Muscle layer of duodenum (tissue), 2 donors: Measurements from ENCODE around the gene PCNX2.

Source experiments
- H3K27ac ChIP-seq: one replicate; pipeline ENCODE4 v1.7.0; 2013; ENCODE audit warnings: mild to moderate bottlenecking, low read length
- H3K27me3 ChIP-seq: one replicate; pipeline ENCODE4 v1.7.0; 2013; ENCODE audit warnings: low read depth, mild to moderate bottlenecking, control low read depth, low read length
- H3K36me3 ChIP-seq, 2 donors: one replicate each; pipeline ENCODE4 v1.7.0; 2013; ENCODE audit warnings: low read length in 2 of 2, control low read depth in 1 of 2, mild to moderate bottlenecking in 1 of 2; ENCODE audit not compliant: insufficient read depth in 2 of 2, control insufficient read depth in 1 of 2
- H3K4me1 ChIP-seq, 2 donors: one replicate each; pipeline ENCODE4 v1.7.0; 2013; ENCODE audit warnings: low read length in 2 of 2, mild to moderate bottlenecking in 2 of 2, control low read depth in 1 of 2, moderate library complexity in 1 of 2; ENCODE audit not compliant: insufficient read depth in 2 of 2, control insufficient read depth in 1 of 2
- H3K4me3 ChIP-seq, 2 donors: one replicate each; pipeline ENCODE4 v1.7.0; 2013; ENCODE audit warnings: low read length in 2 of 2, low read depth in 1 of 2, mild to moderate bottlenecking in 1 of 2
- H3K9me3 ChIP-seq, 2 donors: one replicate each; pipeline ENCODE4 v1.7.0; 2013; ENCODE audit warnings: low read length in 2 of 2, control low read depth in 1 of 2, mild to moderate bottlenecking in 1 of 2; ENCODE audit not compliant: control insufficient read depth in 1 of 2
- donor health status: healthy.

PCNX2 gene

GRCh38 chr1:233020426-233020825 lies 275.1 kb downstream of the PCNX2 start:
- peaks cover 0 to 13% of the 10 kb centered on the region in 2 donors for H3K4me1 ChIP-seq
- H3K27ac ChIP-seq, result no peak overlapping the region
- no peaks in the 10 kb centered on the region for H3K9me3 ChIP-seq
- no peak overlapping the region for H3K4me3 ChIP-seq
- no peaks in the 10 kb centered on the region for H3K27me3 ChIP-seq
- no peaks in the 10 kb centered on the region for H3K36me3 ChIP-seq

DNA sequence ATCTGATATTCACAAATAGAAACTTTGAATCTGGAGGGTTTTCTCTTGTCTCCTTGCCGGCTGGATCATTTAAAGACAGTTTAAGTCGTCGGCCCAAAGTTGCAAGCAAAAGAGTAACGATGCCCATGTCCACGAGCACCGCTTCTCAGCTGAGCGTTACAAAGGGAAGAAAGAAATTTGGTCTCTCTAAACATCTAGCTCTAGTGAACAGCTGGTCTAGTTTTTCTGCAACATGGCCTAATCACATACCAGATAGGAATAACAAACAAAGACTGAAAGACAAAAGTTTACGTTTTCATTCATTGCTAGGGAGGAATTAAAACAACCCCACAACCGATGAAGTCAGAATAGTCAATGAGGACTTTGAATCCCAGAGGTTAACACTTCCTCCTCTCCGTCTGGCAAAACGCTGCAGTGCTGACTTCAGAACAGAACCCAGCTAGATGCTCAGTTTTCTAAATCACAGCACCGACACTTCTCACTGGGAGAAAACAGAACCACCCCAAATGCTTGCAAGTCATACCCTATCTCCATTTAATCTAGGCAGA lies 275.7 kb downstream of the PCNX2 start:
- H3K27ac ChIP-seq, result no peak overlapping the region
- H3K4me3 ChIP-seq, result no peak overlapping the region
- peaks cover 0 to 13% of the 10 kb centered on the region in 2 donors for H3K4me1 ChIP-seq
- H3K27me3 ChIP-seq, result no peaks in the 10 kb centered on the region
- no peaks in the 10 kb centered on the region for H3K36me3 ChIP-seq
- H3K9me3 ChIP-seq, result no peaks in the 10 kb centered on the region

DNA sequence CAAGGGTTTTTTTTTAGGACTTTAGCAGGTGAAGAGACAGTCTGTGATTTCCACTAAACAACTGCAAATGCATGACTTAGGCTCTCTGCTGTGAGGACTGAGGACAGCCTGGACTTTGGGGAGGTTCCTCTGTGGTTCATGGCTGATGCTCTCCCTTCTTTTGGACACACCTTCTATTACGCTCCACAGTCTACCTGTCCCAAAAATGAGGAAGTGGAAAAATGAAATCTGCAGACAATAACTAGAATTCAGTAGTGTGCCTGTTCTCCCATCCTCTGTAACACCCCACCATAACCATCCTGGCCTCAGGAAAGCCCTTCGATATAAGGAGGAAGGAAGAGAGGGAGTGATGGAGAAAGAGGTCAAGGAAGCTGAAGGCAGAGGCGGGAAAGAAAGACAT lies 276.4 kb downstream of the PCNX2 start:
- no peak overlapping the region for H3K4me3 ChIP-seq
- no peak overlapping the region for H3K27ac ChIP-seq
- H3K9me3 ChIP-seq, result no peaks in the 10 kb centered on the region
- H3K36me3 ChIP-seq, result peaks cover 0 to 6% of the 10 kb centered on the region in 2 donors
- peaks cover 0 to 13% of the 10 kb centered on the region in 2 donors for H3K4me1 ChIP-seq
- no peaks in the 10 kb centered on the region for H3K27me3 ChIP-seq

DNA sequence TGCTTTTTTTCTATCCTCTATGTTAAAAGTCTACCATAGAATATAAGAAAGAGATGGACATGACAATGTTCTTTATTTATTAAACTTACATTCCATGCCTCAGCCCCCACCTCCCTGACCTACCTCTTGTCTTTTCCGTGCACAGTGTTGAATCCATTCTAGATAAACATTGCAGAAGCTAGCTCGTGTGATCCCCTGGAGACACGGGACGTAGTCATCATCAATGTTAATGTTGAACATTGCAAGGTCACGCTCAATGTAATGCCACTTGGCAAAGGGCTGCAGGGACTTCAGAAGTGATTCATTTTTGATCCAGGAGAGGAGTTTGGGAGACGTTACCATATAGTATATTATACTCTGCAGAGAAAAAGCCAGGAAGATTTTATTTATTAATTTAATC lies 278.7 kb downstream of the PCNX2 start:
- Histone ChIP-seq H3K9me3 (no peaks in the 10 kb centered on the region), H3K4me1 (peaks cover 0 to 13% of the 10 kb centered on the region in 2 donors), H3K4me3 (no peak overlapping the region), H3K27me3 (no peaks in the 10 kb centered on the region), H3K27ac (no peak overlapping the region), H3K36me3 (peaks cover 0 to 7% of the 10 kb centered on the region in 2 donors)

- Histone ChIP-seq H3K9me3 (no peaks in the 10 kb centered on the region), H3K27me3 (no peaks in the 10 kb centered on the region), H3K4me1 (peaks cover 0 to 11% of the 10 kb centered on the region in 2 donors), H3K4me3 (no peak overlapping the region), H3K36me3 (peaks cover 0 to 7% of the 10 kb centered on the region in 2 donors), H3K27ac (no peak overlapping the region)
Measured at GRCh38 chr1:233015965-233016364, 279.6 kb downstream of the PCNX2 start.

DNA sequence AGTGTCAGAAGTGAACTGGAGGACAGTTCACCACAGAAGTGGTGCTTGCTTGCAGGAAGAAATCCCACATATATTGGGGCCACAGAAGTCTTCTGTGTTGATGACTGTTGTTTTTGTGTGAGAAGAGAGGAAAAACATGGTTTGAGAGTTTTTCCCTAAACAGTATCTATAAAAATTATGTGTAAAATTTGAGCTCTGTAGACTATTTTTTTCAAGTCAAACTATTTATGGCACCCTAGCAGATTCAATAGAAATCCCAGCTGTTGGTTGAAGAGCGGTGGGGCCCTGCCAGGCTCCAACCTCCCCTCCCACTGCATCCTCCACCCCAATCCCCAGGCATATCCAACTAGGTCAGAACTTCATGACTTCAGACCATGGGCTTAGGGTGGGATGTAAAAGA lies 283.5 kb downstream of the PCNX2 start:
- no peak overlapping the region for H3K27ac ChIP-seq
- no peaks in the 10 kb centered on the region for H3K9me3 ChIP-seq
- no peaks in the 10 kb centered on the region for H3K4me1 ChIP-seq
- H3K27me3 ChIP-seq, result no peaks in the 10 kb centered on the region
- no peak overlapping the region for H3K4me3 ChIP-seq
- peaks cover 0 to 7% of the 10 kb centered on the region in 2 donors for H3K36me3 ChIP-seq

GRCh38 chr1:233010146-233010545 lies 285.4 kb downstream of the PCNX2 start:
- peaks cover 0 to 7% of the 10 kb centered on the region in 2 donors for H3K36me3 ChIP-seq
- H3K27me3 ChIP-seq, result no peaks in the 10 kb centered on the region
- no peaks in the 10 kb centered on the region for H3K4me1 ChIP-seq
- no peak overlapping the region for H3K27ac ChIP-seq
- H3K4me3 ChIP-seq, result no peak overlapping the region
- H3K9me3 ChIP-seq, result no peaks in the 10 kb centered on the region

DNA sequence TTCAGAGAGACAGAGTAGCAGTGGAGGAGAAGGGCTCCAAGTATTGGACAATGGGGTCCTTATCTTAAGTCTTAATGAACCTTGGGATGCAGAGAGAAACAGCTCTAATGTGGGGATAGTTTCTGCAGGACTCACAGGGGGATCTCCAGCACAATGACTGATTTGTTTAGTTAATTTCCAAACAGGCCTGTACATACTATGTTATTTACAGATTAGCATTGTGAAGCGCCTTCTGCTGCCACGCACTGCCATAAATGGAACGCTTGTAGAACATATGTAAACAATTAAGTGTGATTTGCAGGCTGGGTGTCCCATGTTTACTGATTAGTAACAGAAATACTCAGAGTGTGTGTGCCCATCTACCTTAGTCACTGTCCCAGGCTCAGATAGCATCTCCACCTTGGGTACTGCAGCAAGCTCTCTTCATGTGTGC lies 289.0 kb downstream of the PCNX2 start:
- Histone ChIP-seq H3K36me3 (no peaks in the 10 kb centered on the region), H3K4me3 (no peak overlapping the region), H3K4me1 (no peaks in the 10 kb centered on the region), H3K27me3 (no peaks in the 10 kb centered on the region), H3K27ac (no peak overlapping the region), H3K9me3 (no peaks in the 10 kb centered on the region)

- H3K36me3 ChIP-seq, result no peaks in the 10 kb centered on the region
Measured at GRCh38 chr1:233006108-233006507, 289.4 kb downstream of the PCNX2 start.

DNA sequence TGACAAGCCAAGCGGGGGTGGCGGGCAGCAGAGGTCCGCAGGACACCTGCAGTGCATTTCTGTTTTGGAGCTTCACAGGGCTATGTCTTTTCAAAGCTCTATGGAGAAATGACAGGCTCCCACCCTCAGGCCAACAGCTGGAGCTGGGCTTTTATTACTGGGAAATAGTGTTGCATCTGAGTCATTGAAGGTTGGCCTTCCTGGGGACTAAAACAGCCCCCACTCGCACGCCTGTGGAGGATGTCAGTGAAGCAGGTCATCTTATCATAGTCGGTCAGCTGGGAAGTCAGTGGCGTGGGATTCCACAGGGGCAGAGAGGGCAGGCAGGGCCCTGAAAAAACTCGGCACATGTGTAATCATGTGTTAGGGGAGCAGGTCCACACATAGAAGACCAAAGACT lies 289.8 kb downstream of the PCNX2 start:
- Histone ChIP-seq H3K4me1 (no peaks in the 10 kb centered on the region), H3K27ac (no peak overlapping the region), H3K36me3 (no peaks in the 10 kb centered on the region), H3K4me3 (no peak overlapping the region), H3K9me3 (no peaks in the 10 kb centered on the region), H3K27me3 (no peaks in the 10 kb centered on the region)

More at GRCh38 chr1:233006108-233006507, 289.4 kb downstream of the PCNX2 start:
- Histone ChIP-seq H3K27me3 (no peaks in the 10 kb centered on the region), H3K9me3 (no peaks in the 10 kb centered on the region), H3K27ac (no peak overlapping the region), H3K4me3 (no peak overlapping the region), H3K4me1 (no peaks in the 10 kb centered on the region)

GRCh38 chr1:233005156-233005555 lies 290.4 kb downstream of the PCNX2 start:
- no peaks in the 10 kb centered on the region for H3K4me1 ChIP-seq
- no peaks in the 10 kb centered on the region for H3K27me3 ChIP-seq
- no peaks in the 10 kb centered on the region for H3K9me3 ChIP-seq
- H3K27ac ChIP-seq, result no peak overlapping the region
- no peaks in the 10 kb centered on the region for H3K36me3 ChIP-seq
- no peak overlapping the region for H3K4me3 ChIP-seq

- no peaks in the 10 kb centered on the region for H3K4me1 ChIP-seq
- no peaks in the 10 kb centered on the region for H3K36me3 ChIP-seq
- H3K4me3 ChIP-seq, result no peak overlapping the region
- no peaks in the 10 kb centered on the region for H3K27me3 ChIP-seq
- no peaks in the 10 kb centered on the region for H3K9me3 ChIP-seq
- H3K27ac ChIP-seq, result no peak overlapping the region
Measured at GRCh38 chr1:233004451-233004850, 291.1 kb downstream of the PCNX2 start.
